Osteocyte (in vitro differentiated cells): ENCODE results near the gene RABGAP1L. TPM values are rescaled to one million over a fixed set of nuclear protein-coding genes. Genes with fewer than 3 reads are reported as not detected.

ENCODE experiments used
- DNase-seq: peaks from one replicate; pipeline ENCODE4 v3.0.0; 2021; ENCODE audit warnings: mixed read lengths; ENCODE audit not compliant: unreplicated experiment; ENCODE audit errors: extremely low spot score
- H3K27ac Mint-ChIP-seq: one replicate; pipeline ENCODE4 v1.8.0; 2021; ENCODE audit warnings: mild to moderate bottlenecking, mixed read lengths; ENCODE audit not compliant: unreplicated experiment
- H3K27me3 Mint-ChIP-seq: one replicate; pipeline ENCODE4 v1.8.0; 2021; ENCODE audit warnings: mixed read lengths; ENCODE audit not compliant: unreplicated experiment
- H3K36me3 Mint-ChIP-seq: one replicate; pipeline ENCODE4 v1.8.0; 2021; ENCODE audit warnings: mixed read lengths; ENCODE audit not compliant: unreplicated experiment
- H3K4me1 Mint-ChIP-seq: one replicate; pipeline ENCODE4 v1.8.0; 2021; ENCODE audit warnings: mixed read lengths; ENCODE audit not compliant: unreplicated experiment
- H3K4me3 Mint-ChIP-seq: one replicate; pipeline ENCODE4 v1.8.0; 2021; ENCODE audit warnings: mild to moderate bottlenecking, moderate library complexity, mixed read lengths; ENCODE audit not compliant: unreplicated experiment
- H3K9me3 Mint-ChIP-seq: one replicate; pipeline ENCODE4 v1.8.0; 2021; ENCODE audit warnings: mixed read lengths; ENCODE audit not compliant: unreplicated experiment
- CTCF ChIP-seq: fragments of 200-600 bp; sonication (generic); IDR thresholded peaks from 2 replicates; pipeline ENCODE4 v1.5.0; 2021; ENCODE audit warnings: antibody characterized with exemption, mild to moderate bottlenecking, moderate library complexity
- total RNA-seq: library from RNA; stranded (reverse); gene quantifications from 2 replicates; pipeline ENCODE4 v1.2.1, GENCODE V29; 2021

The RABGAP1L gene
- total RNA-seq, 1 donor from 2014 or later = 29.3 TPM

GRCh38 chr1:174999216-174999935 lies 840.1 kb downstream of the RABGAP1L start:
- DNase-seq = peak; percentile 99
- no peaks in the 10 kb centered on the region for H3K27me3 Mint-ChIP-seq
- H3K4me1 Mint-ChIP-seq = peaks cover 44% of the 10 kb centered on the region
- TF ChIP-seq CTCF = no peak
- H3K9me3 Mint-ChIP-seq = no peaks in the 10 kb centered on the region
- no peak overlapping the region for H3K4me3 Mint-ChIP-seq
- no peak overlapping the region for H3K27ac Mint-ChIP-seq
- H3K36me3 Mint-ChIP-seq = no peaks in the 10 kb centered on the region

GRCh38 chr1:174999936-175000696 lies 840.8 kb downstream of the RABGAP1L start, which contains the start of gene CACYBP:
CACYBP (plus strand) TSS chr1:174999947; CDS start chr1:175000181, 234 bp downstream.
- no peak for TF ChIP-seq CTCF
- Mint-ChIP-seq H3K36me3 (peaks cover under 1% of the 10 kb centered on the region), H3K9me3 (no peaks in the 10 kb centered on the region), H3K4me1 (peaks cover 42% of the 10 kb centered on the region), H3K27me3 (no peaks in the 10 kb centered on the region), H3K4me3 (no peak within 1 kb of the TSS), H3K27ac (peak within 1 kb of the TSS; percentile 87)
- DNase-seq = peak; percentile 85

- H3K9me3 Mint-ChIP-seq = no peaks in the 10 kb centered on the region
- H3K4me1 Mint-ChIP-seq = peaks cover 38% of the 10 kb centered on the region
- DNase-seq = no peak
- H3K4me3 Mint-ChIP-seq = no peak overlapping the region
- peaks cover 4% of the 10 kb centered on the region for H3K36me3 Mint-ChIP-seq
- peak overlapping the region; percentile 87 for H3K27ac Mint-ChIP-seq
- TF ChIP-seq CTCF = no peak
- no peaks in the 10 kb centered on the region for H3K27me3 Mint-ChIP-seq
Measured at GRCh38 chr1:175000697-175001187, 841.4 kb downstream of the RABGAP1L start.

- H3K4me3 Mint-ChIP-seq = no peak overlapping the region
- TF ChIP-seq CTCF = no peak
- no peak for DNase-seq
- H3K4me1 Mint-ChIP-seq = peaks cover 33% of the 10 kb centered on the region
- peaks cover 8% of the 10 kb centered on the region for H3K36me3 Mint-ChIP-seq
- H3K9me3 Mint-ChIP-seq = no peaks in the 10 kb centered on the region
- H3K27me3 Mint-ChIP-seq = no peaks in the 10 kb centered on the region
- peak overlapping the region; percentile 62 for H3K27ac Mint-ChIP-seq
Measured at GRCh38 chr1:175002910-175003517, 843.7 kb downstream of the RABGAP1L start.
